H9 (cell line): ENCODE results near the gene TDO2. TPM values are rescaled to one million over a fixed set of nuclear protein-coding genes. Genes with fewer than 3 reads are reported as not detected.

Source experiments
- DNase-seq: peaks from one replicate; pipeline ENCODE4 v3.0.0-alpha.2; 2017
- H2AFZ ChIP-seq: one replicate; pipeline ENCODE4 v1.6.1; 2013; ENCODE audit warnings: mild to moderate bottlenecking, low read length, control low read depth, moderate library complexity
- H2AK5ac ChIP-seq: 2 replicates; pipeline ENCODE4 v1.6.1; 2013; ENCODE audit warnings: low read length, control low read depth, mixed read lengths; ENCODE audit not compliant: insufficient read length
- H2BK120ac ChIP-seq: one replicate; pipeline ENCODE4 v1.6.1; 2013; ENCODE audit warnings: low read depth, mild to moderate bottlenecking, low read length, control low read depth, inconsistent platforms; ENCODE audit not compliant: poor library complexity, severe bottlenecking
- H2BK12ac ChIP-seq: 2 replicates; pipeline ENCODE4 v1.6.1; 2013; ENCODE audit warnings: low read length, control low read depth, mixed read lengths, low read depth; ENCODE audit not compliant: insufficient read length
- H2BK15ac ChIP-seq: 2 replicates; pipeline ENCODE4 v1.6.1; 2013; ENCODE audit warnings: low read depth, low read length, control low read depth
- H2BK20ac ChIP-seq: one replicate; pipeline ENCODE4 v1.6.1; 2013; ENCODE audit warnings: low read depth, mild to moderate bottlenecking, low read length, control low read depth, inconsistent platforms; ENCODE audit not compliant: poor library complexity, severe bottlenecking
- H2BK5ac ChIP-seq: 2 replicates; pipeline ENCODE4 v1.6.1; 2013; ENCODE audit warnings: low read length, control low read depth, mixed read lengths; ENCODE audit not compliant: insufficient read length
- H3K14ac ChIP-seq: 2 replicates; pipeline ENCODE4 v1.6.1; 2013; ENCODE audit warnings: low read length, control low read depth; ENCODE audit not compliant: insufficient read depth
- H3K18ac ChIP-seq: 2 replicates; pipeline ENCODE4 v1.6.1; 2013; ENCODE audit warnings: low read depth, mild to moderate bottlenecking, mixed read lengths, low read length, control low read depth; ENCODE audit not compliant: insufficient read length
- H3K23ac ChIP-seq: 2 replicates; pipeline ENCODE4 v1.6.1; 2013; ENCODE audit warnings: low read length, control low read depth, mixed read lengths, low read depth; ENCODE audit not compliant: insufficient read length
- H3K23me2 ChIP-seq: 2 replicates; pipeline ENCODE4 v1.6.1; 2013; ENCODE audit warnings: low read depth, mild to moderate bottlenecking, mixed read lengths, low read length, control low read depth; ENCODE audit not compliant: insufficient read length, poor library complexity, severe bottlenecking
- H3K27ac ChIP-seq: 2 replicates; pipeline ENCODE4 v1.5.1; 2013; ENCODE audit warnings: low read length, control low read depth, mixed read lengths, low read depth; ENCODE audit not compliant: insufficient read length
- H3K27me3 ChIP-seq: 2 replicates; pipeline ENCODE4 v1.6.1; 2013; ENCODE audit warnings: low read length, control low read depth, inconsistent platforms; ENCODE audit not compliant: insufficient read depth
- H3K4ac ChIP-seq: 2 replicates; pipeline ENCODE4 v1.6.1; 2013; ENCODE audit warnings: low read depth, mild to moderate bottlenecking, control low read depth, inconsistent platforms, low read length, moderate library complexity
- H3K4me1 ChIP-seq: 2 replicates; pipeline ENCODE4 v1.6.1; 2013; ENCODE audit warnings: low read length, control low read depth, inconsistent platforms; ENCODE audit not compliant: insufficient read depth
- H3K4me2 ChIP-seq: 2 replicates; pipeline ENCODE4 v1.6.1; 2013; ENCODE audit warnings: low read length, control low read depth, mixed read lengths; ENCODE audit not compliant: insufficient read length, insufficient read depth
- H3K56ac ChIP-seq: 2 replicates; pipeline ENCODE4 v1.6.1; 2013; ENCODE audit warnings: low read depth, mild to moderate bottlenecking, mixed read lengths, low read length, control low read depth; ENCODE audit not compliant: insufficient read length
- H3K79me1 ChIP-seq: 2 replicates; pipeline ENCODE4 v1.6.1; 2013; ENCODE audit warnings: low read depth, mild to moderate bottlenecking, moderate library complexity, low read length, control low read depth, inconsistent platforms; ENCODE audit not compliant: insufficient read depth, poor library complexity, severe bottlenecking
- H3K79me2 ChIP-seq: 2 replicates; pipeline ENCODE4 v1.6.1; 2013; ENCODE audit warnings: low read length, control low read depth, inconsistent platforms; ENCODE audit not compliant: insufficient read depth
- H3K9ac ChIP-seq: 2 replicates; pipeline ENCODE4 v1.6.1; 2013; ENCODE audit warnings: low read length, control low read depth, mixed read lengths; ENCODE audit not compliant: insufficient read length; ENCODE audit errors: extremely low read depth
- H3K9me3 ChIP-seq: one replicate; pipeline ENCODE4 v1.6.1; 2013; ENCODE audit warnings: low read depth, low read length, inconsistent platforms; ENCODE audit not compliant: control insufficient read depth
- H3T11ph ChIP-seq: one replicate; pipeline ENCODE4 v1.6.1; 2013; ENCODE audit warnings: mild to moderate bottlenecking, low read length, control low read depth, inconsistent platforms
- H4K20me1 ChIP-seq: one replicate; pipeline ENCODE4 v1.6.1; 2013; ENCODE audit not compliant: control insufficient read depth, insufficient read length, insufficient read depth
- H4K5ac ChIP-seq: 2 replicates; pipeline ENCODE4 v1.6.1; 2013; ENCODE audit warnings: low read depth, mild to moderate bottlenecking, mixed read lengths, low read length, control low read depth; ENCODE audit not compliant: insufficient read length
- H4K8ac ChIP-seq: replicated peaks from 2 replicates; pipeline ENCODE4 v1.6.1; 2013; ENCODE audit warnings: low read length, control low read depth, mixed read lengths, low read depth; ENCODE audit not compliant: insufficient read length
- H4K91ac ChIP-seq: 2 replicates; pipeline ENCODE4 v1.6.1; 2013; ENCODE audit warnings: low read depth, mild to moderate bottlenecking, moderate library complexity, mixed read lengths, low read length, control low read depth; ENCODE audit not compliant: insufficient read length
- H3K27ac Mint-ChIP-seq, 3 experiments: 2 replicates in 2 of 3; 3 replicates in 1 of 3; pipeline ENCODE4 v1.8.0; 2020 to 2021; ENCODE audit warnings: mixed read lengths in 3 of 3, mild to moderate bottlenecking in 1 of 3, moderate library complexity in 1 of 3
- H3K27me3 Mint-ChIP-seq: 2 replicates; pipeline ENCODE4 v1.8.0; 2021; ENCODE audit warnings: low read depth, mild to moderate bottlenecking, moderate library complexity, mixed read lengths
- H3K36me3 Mint-ChIP-seq, 3 experiments: 2 replicates in 2 of 3; 3 replicates in 1 of 3; pipeline ENCODE4 v1.8.0; 2020 to 2021; ENCODE audit warnings: low read depth in 3 of 3, mixed read lengths in 3 of 3; ENCODE audit not compliant: insufficient read depth in 1 of 3
- H3K4me1 Mint-ChIP-seq, 2 experiments: 2 replicates each; pipeline ENCODE4 v1.8.0; 2020; ENCODE audit warnings: mixed read lengths in 2 of 2
- H3K4me3 Mint-ChIP-seq, 2 experiments: 2 replicates in 1 of 2; 3 replicates in 1 of 2; pipeline ENCODE4 v1.8.0; 2020 to 2021; ENCODE audit warnings: mild to moderate bottlenecking in 2 of 2, mixed read lengths in 2 of 2, moderate library complexity in 1 of 2
- H3K9me3 Mint-ChIP-seq, 2 experiments: 2 replicates in 1 of 2; 3 replicates in 1 of 2; pipeline ENCODE4 v1.8.0; 2020; ENCODE audit warnings: mild to moderate bottlenecking in 2 of 2, mixed read lengths in 2 of 2, moderate library complexity in 1 of 2
- CTCF ChIP-seq: fragments of 200-600 bp; sonication (generic); conservative IDR thresholded peaks from 3 replicates; pipeline ENCODE4 v1.8.0; 2021; ENCODE audit warnings: antibody characterized with exemption, mild to moderate bottlenecking
- WGBS: extraction: QIAGEN DNeasy Blood & Tissue Kit; methylation state at CpG from one replicate; pipeline ENCODE4 v1.1.7; 2013; ENCODE audit warnings: missing lambda C conversion rate, low lambda C conversion rate, mixed read lengths; ENCODE audit not compliant: insufficient read length; ENCODE audit errors: extremely low coverage; 5-methylcytosine and 5-hydroxymethylcytosine counted together
- total RNA-seq: library from RNA; stranded (reverse); gene quantifications from 2 replicates; pipeline ENCODE4 v1.2.1, GENCODE V29; 2021

TDO2 gene
- total RNA-seq, 1 experiment from 2014 or later, result not detected

- Histone ChIP-seq H2BK120ac (no peak within 1 kb of the TSS), H2AFZ (peak within 1 kb of the TSS; percentile 92), H3K14ac (peak within 1 kb of the TSS; percentile 87; the same call in 1 of the 2 replicates), H3K79me1 (no peaks in the 10 kb centered on the region), H3K79me2 (no peaks in the 10 kb centered on the region), H3T11ph (no peak within 1 kb of the TSS), H2BK20ac (no peak within 1 kb of the TSS), H3K27me3 (no peaks in the 10 kb centered on the region), H2AK5ac (no peak within 1 kb of the TSS), H4K5ac (no peak within 1 kb of the TSS), H3K23me2 (no peaks in the 10 kb centered on the region), H3K9ac (peak within 1 kb of the TSS; percentile 84), H4K20me1 (no peaks in the 10 kb centered on the region), H2BK15ac (no peak within 1 kb of the TSS), H4K91ac (no peak within 1 kb of the TSS), H2BK12ac (no peak within 1 kb of the TSS), H3K27ac (no peak within 1 kb of the TSS), H3K9me3 (no peaks in the 10 kb centered on the region), H3K18ac (peak within 1 kb of the TSS; percentile 89), H3K4ac (no peak within 1 kb of the TSS), H3K23ac (no peak within 1 kb of the TSS), H3K56ac (no peak within 1 kb of the TSS), H3K4me2 (peak within 1 kb of the TSS; percentile 89), H3K4me1 (no peaks in the 10 kb centered on the region), H2BK5ac (no peak within 1 kb of the TSS), H4K8ac (no peak within 1 kb of the TSS)
- TF ChIP-seq CTCF, result peak; percentile 69
- no CpG with 5 or more reads among the region's 58 CpGs for WGBS
- DNase-seq, result peak; percentile 68
- peak within 1 kb of the TSS; percentile 73 to 91 for H3K4me3 Mint-ChIP-seq
- peak within 1 kb of the TSS in 2 of 3 experiments; percentile 68 to 95; a peak in 5 of 7 replicates for H3K27ac Mint-ChIP-seq
- no peaks in the 10 kb centered on the region for H3K36me3 Mint-ChIP-seq
- no peaks in the 10 kb centered on the region; the same call in 1 of the 2 replicates for H3K27me3 Mint-ChIP-seq
- H3K9me3 Mint-ChIP-seq, result no peaks in the 10 kb centered on the region
- 0 out of 4 replicates have a peak, but pooled peaks cover 0 to 3% of the 10 kb centered on the region in 2 experiments for H3K4me1 Mint-ChIP-seq
These were observed 49.9 kb downstream of the TDO2 start, which contains the start of gene CTSO for GRCh38 chr4:155953151-155954117. Gene CTSO (minus strand): TSS chr4:155953866. CDS start chr4:155953847, 19 bp downstream.
